Raji (cell line): ENCODE results near the gene CYP4Z1.

Source experiments
- POLR2A ChIP-seq: IDR thresholded peaks from 2 replicates; pipeline ENCODE4 v1.6.1; 2011; ENCODE audit warnings: low read depth, low read length, control low read depth; ENCODE audit not compliant: insufficient read depth

Gene CYP4Z1

GRCh38 chr1:47067097-47067594, at the start of gene CYP4Z1:
CYP4Z1 (plus strand) TSS chr1:47067231; CDS start chr1:47067491, 260 bp downstream.
- TF ChIP-seq POLR2A, result no peak

GRCh38 chr1:47021070-47021469, 46.0 kb upstream of the CYP4Z1 start:
- no peak for TF ChIP-seq POLR2A

- no peak for TF ChIP-seq POLR2A
Observed at GRCh38 chr1:47023268-47024140, 43.5 kb upstream of the CYP4Z1 start, which contains the start of gene CYP4X1. CYP4X1 (plus strand) TSS chr1:47023669; CDS start chr1:47023818, 149 bp downstream.

- no peak for TF ChIP-seq POLR2A
Observed at GRCh38 chr1:47024141-47024801, 42.8 kb upstream of the CYP4Z1 start.

GRCh38 chr1:47030170-47030805, 36.7 kb upstream of the CYP4Z1 start:
- TF ChIP-seq POLR2A, result no peak

- no peak for TF ChIP-seq POLR2A
Observed at GRCh38 chr1:47031059-47031458, 36.0 kb upstream of the CYP4Z1 start.

- no peak for TF ChIP-seq POLR2A
Observed at GRCh38 chr1:47031585-47031984, 35.4 kb upstream of the CYP4Z1 start.

- TF ChIP-seq POLR2A, result no peak
Observed at GRCh38 chr1:47036764-47037163, 30.3 kb upstream of the CYP4Z1 start.

GRCh38 chr1:47059376-47059775, 7.7 kb upstream of the CYP4Z1 start:
- TF ChIP-seq POLR2A, result no peak

GRCh38 chr1:47104816-47105215, 37.8 kb downstream of the CYP4Z1 start:
- TF ChIP-seq POLR2A, result no peak

GRCh38 chr1:47106792-47107191, 39.8 kb downstream of the CYP4Z1 start:
- TF ChIP-seq POLR2A, result no peak

GRCh38 chr1:47113178-47113577, 46.1 kb downstream of the CYP4Z1 start:
- no peak for TF ChIP-seq POLR2A

- no peak for TF ChIP-seq POLR2A
Observed at GRCh38 chr1:47128221-47128620, 61.2 kb downstream of the CYP4Z1 start.

- TF ChIP-seq POLR2A, result no peak
Observed at GRCh38 chr1:47137198-47137597, 70.2 kb downstream of the CYP4Z1 start, which contains the start of gene CYP4A22. CYP4A22 (plus strand) TSS chr1:47137441; CDS start chr1:47137486, 45 bp downstream.

GRCh38 chr1:47137925-47138615, 71.0 kb downstream of the CYP4Z1 start:
- TF ChIP-seq POLR2A, result no peak
